PC-9 (cell line): ENCODE results near the gene GALNT1.

ENCODE experiments used
- CTCF ChIP-seq: fragments of 200-600 bp; sonication (generic); conservative IDR thresholded peaks from 2 replicates; pipeline ENCODE4 v1.6.1; 2017; ENCODE audit warnings: mixed run types, antibody characterized with exemption, mild to moderate bottlenecking, moderate library complexity
- EZH2 ChIP-seq: fragments of 200-600 bp; sonication (generic); IDR thresholded peaks from 2 replicates; pipeline ENCODE4 v1.8.0; 2017; ENCODE audit warnings: antibody characterized with exemption, low read depth

- TF ChIP-seq CTCF (no peak), EZH2 (no peak)
Measured at GRCh38 chr18:35603528-35603927, 22.0 kb downstream of the GALNT1 start.
